Stimulated activated CD8-positive, alpha-beta memory T cell treated with anti-CD3 and anti-CD28 coated beads, Interleukin-4, amount 100 ng/mL, for 24 hours (primary cell): Measurements from ENCODE around the gene APEX2.
"Not testable (repeated sequence)": the region's sequence is repeated elsewhere in the genome, so short reads cannot be mapped to it uniquely, and the experiment has no call there.

ENCODE experiments used
- DNase-seq: peaks from one replicate; pipeline ENCODE4 v3.0.0-alpha.2; 2020; ENCODE audit warnings: low read depth

Gene APEX2

GRCh38 chrX:54999717-55000598 lies at the start of gene APEX2:
Gene APEX2 (plus strand): TSS chrX:55000363. CDS start chrX:55000423, 60 bp downstream.
- peak; percentile 79 for DNase-seq

- DNase-seq, result no peak
Observed at GRCh38 chrX:54950730-54951375, 49.3 kb upstream of the APEX2 start.

GRCh38 chrX:54961750-54962149 lies 38.4 kb upstream of the APEX2 start:
- DNase-seq, result no peak

DNA sequence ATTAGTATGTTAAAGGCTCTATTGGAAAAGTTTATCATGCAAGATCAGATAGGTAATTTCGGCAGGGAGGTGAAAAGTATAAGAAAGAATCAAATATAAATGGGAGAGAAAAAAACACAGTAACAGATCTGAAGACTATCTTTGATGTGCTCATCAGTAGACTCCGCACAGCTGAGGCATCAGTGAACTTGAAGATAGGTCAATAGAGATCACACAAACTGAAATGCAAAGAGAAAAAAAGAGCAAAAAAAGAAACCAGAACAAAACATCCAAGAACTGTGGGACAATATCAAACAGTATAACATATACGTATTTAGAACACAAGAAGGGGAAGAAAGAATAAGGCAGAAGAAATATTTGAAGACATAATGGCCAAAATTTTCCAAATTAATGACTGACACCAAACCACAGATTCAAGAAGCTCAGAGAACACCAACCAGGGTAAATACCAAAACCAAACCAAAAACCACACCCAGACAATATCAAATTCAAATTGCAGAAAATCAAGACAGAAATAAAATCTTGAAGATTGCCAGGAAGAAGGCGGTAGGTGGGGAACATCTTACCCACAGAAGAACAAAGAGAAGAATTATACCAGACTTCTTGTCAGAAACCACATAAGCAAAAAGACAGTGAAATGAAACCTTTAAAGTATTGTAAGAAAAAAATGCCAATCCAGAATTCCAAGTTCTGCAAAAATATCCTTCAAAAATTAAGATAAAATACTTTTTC lies 35.2 kb upstream of the APEX2 start:
- no peak for DNase-seq

GRCh38 chrX:54977387-54977786 lies 22.8 kb upstream of the APEX2 start:
- no peak for DNase-seq

GRCh38 chrX:54978448-54978847 lies 21.7 kb upstream of the APEX2 start:
- DNase-seq, result no peak

GRCh38 chrX:54979432-54979831 lies 20.7 kb upstream of the APEX2 start:
- no peak for DNase-seq

DNA sequence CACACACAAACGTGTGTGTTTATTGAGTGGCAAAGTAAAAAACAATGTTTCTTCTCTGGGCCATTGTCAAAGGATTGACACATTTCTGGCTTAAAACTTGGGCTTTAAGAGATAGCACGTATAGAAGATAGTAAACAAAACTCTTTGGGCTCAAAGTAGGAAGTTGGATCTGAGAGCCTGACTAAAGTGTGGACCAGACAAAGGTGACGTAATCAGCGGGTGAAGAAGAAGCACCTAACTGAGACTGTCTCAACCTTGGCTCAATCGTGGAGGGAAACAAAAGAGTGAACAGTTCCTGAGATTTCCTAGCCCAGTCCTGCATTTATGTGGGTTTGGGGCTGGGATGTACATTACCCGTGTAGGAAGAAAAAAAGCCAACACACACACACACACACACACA lies 19.8 kb upstream of the APEX2 start:
- DNase-seq, result no peak

GRCh38 chrX:54983306-54983705 lies 16.9 kb upstream of the APEX2 start:
- not testable (repeated sequence) for DNase-seq

GRCh38 chrX:54991706-54992105 lies 8.5 kb upstream of the APEX2 start:
- DNase-seq, result no peak

DNA sequence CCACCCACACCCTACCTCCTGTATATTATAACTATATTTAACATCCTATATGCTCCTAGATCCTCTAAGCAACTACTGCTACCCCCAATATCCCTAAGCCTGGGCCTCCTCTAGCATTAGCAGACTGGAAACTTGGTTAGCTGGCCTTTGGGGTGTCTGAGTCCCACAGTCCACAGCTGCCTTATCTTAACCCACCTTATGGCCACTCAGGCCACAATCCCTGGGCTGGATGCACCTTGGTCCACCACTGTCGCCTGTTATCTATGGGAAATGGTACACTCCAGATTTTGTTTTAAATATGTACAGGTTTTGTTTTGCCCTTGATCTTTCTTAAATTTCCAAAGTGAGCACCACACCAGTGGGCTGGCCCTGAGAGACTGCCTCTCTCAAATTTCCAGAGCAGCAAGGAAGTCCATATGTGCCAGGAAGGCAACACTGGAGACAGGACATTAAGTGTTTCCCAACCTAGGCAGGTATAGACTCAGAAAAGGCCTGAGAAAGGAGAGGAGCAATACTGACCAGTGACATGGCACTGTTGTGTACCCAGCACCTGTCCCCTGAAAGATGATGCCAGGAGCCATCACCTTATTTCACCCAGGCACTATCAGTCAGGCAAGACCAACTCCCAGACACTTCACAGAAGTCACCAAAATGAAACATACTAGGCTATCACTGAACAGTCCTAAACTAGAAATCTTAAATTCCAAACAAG lies 7.1 kb upstream of the APEX2 start:
- no peak for DNase-seq

DNA sequence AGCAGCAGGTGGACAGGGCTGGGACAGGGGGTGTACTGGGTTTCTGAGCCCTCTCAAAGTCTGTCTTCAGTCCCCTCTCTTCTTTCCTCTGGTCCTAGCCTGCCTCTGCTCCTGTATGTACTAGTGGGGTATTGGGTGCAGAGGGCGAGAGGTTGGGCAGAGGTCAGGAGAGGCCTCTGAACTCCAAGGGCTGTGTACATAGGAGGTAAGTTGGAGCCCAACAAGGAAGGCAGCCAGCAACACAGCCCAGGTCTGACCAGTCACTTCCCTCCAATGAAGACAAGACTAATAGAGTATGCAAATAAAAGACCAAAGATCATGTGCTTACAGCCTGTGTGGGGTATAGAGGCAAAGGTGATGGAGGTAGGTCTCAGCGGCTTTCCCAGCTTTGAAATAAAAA lies 6.1 kb upstream of the APEX2 start, which contains the start of gene PFKFB1:
Gene PFKFB1, minus strand, starts transcription at position 90 of the 400 bp plus-strand sequence. CDS start 181 bp downstream, outside the sequence.
- no peak for DNase-seq

- no peak for DNase-seq
Observed at GRCh38 chrX:54994668-54995351, 5.4 kb upstream of the APEX2 start.

GRCh38 chrX:54995621-54996020 lies 4.5 kb upstream of the APEX2 start:
- DNase-seq, result no peak

- DNase-seq, result no peak
Observed at GRCh38 chrX:55004231-55004630, 4.1 kb downstream of the APEX2 start.

DNA sequence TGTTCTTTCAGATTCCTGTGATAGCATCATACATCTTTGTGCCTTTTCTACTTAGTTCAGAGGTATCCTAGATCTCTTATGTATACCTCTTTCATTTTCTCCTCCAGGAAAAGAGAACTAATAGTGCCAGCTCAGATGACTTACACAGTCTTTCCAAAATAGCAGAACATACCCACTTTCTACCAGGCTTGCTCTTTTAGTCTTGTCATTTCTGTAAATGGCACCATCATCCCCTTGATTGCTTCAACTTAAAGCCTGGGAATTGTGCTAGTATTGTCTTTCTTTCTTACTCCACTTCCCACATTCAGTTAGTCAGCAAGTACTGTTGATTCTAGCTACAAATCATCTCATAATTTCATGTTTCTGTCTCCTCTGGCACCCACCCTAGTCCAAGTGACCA lies 5.1 kb downstream of the APEX2 start:
- no peak for DNase-seq

DNA sequence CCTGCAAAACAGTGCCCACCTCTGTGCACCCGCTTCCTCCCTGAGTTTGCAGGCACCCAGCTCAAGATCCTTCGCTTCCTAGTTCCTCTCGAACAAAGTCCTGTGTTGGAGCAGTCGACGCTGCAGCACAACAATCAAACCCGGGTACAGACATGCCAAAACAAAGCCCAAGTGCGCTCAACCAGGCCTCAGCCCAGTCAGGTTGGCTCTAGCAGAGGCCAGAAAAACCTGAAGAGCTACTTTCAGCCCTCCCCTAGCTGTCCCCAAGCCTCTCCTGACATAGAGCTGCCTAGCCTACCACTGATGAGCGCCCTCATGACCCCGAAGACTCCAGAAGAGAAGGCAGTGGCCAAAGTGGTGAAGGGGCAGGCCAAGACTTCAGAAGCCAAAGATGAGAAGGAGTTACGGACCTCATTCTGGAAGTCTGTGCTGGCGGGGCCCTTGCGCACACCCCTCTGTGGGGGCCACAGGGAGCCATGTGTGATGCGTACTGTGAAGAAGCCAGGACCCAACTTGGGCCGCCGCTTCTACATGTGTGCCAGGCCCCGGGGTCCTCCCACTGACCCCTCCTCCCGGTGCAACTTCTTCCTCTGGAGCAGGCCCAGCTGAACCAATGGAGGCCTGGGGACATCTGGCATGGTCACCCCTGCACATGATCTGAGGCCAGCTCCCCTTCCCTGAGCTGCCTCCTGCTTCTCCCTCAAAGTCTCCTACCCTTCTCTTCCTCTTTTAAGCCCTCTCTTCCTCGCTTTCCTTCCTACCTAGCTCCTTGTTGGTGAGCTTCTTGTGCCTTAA lies 6.9 kb downstream of the APEX2 start:
- no peak for DNase-seq

- no peak for DNase-seq
Observed at GRCh38 chrX:55007656-55008055, 7.5 kb downstream of the APEX2 start.

- no peak for DNase-seq
Observed at GRCh38 chrX:55008571-55009358, 8.6 kb downstream of the APEX2 start.

DNA sequence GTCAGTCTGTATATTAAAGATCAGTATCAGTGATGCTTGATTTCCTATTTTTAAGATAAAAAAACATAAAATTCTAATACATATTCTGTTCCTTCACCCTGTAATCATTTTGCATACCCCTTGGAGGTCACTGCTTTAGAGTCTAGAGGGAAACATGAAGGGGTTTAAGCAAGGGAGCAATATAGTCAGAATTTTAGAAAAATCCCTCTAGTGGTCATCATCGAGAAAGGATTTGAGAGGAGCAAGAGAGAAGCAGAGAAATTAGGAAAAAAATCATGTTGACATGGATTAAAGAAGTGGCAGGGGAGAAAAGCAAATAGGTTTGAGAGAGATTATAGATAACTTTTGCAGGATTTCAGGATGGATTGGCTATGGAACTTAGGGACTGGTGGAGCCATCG lies 11.1 kb downstream of the APEX2 start:
- no peak for DNase-seq
